Measurements from ENCODE around the gene SLC13A4.

DNA sequence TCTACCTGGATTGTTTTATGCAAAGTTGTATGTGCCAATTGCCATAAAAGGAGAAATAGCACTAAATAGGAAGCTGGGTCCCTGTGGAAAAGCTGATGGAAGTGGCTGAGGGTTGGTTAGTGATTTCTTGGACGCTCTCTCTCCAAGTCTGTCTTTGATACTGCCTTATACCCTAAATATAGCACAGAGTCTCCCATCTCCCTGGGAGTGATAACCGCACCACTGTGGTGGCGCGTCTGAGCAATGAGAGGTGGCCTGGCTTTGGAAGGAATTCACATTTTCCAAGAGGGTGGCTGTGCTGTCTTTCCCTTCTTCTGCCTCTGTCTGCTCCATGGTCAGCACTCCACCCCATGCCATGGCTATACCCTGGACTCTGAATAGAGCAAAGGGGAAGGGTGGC is 34.4 kb downstream of the SLC13A4 start:
- TF ChIP-seq POLR2AphosphoS5 (IDR thresholded peaks at IDR 0.05; ENCODE audit: low read depth, low read length) (no peak), POLR2A (IDR thresholded peaks at IDR 0.05; ENCODE audit: low read depth, low read length) (no peak)

Measured in GM12891 (cell line).